HepG2 (cell line): Measurements from ENCODE around the gene ABT1. TPM values are rescaled to one million over a fixed set of nuclear protein-coding genes. Genes with fewer than 3 reads are reported as not detected.

Experiments
- HDAC6 ChIP-seq: fragments of 200-600 bp; sonication (generic); IDR thresholded peaks from 2 replicates; pipeline ENCODE4 v1.7.0; 2017; ENCODE audit warnings: mild to moderate bottlenecking, antibody characterized with exemption, low read length, low read depth
- HNRNPUL1 ChIP-seq: fragments of 200-400 bp; formaldehyde crosslinking; IDR thresholded peaks from 2 replicates; pipeline ENCODE4 v1.6.1; 2017; ENCODE audit warnings: low read depth, mild to moderate bottlenecking, low read length, moderate library complexity
- JUN ChIP-seq: sonication (generic); formaldehyde crosslinking; IDR thresholded peaks from 2 replicates; pipeline ENCODE4 v1.4.0; 2020; ENCODE audit warnings: mild to moderate bottlenecking, missing genetic modification reagents
- KLF6 ChIP-seq: IDR thresholded peaks from 2 replicates; pipeline ENCODE4 v1.8.0; 2016; ENCODE audit warnings: missing biosample characterization, missing genetic modification reagents
- MBNL3 ChIP-seq: fragments of 250-450 bp; sonication (Bioruptor Pico); conservative IDR thresholded peaks from 2 replicates; pipeline ENCODE4 v1.8.0; 2022; ENCODE audit warnings: mild to moderate bottlenecking, inconsistent platforms
- MIER3 ChIP-seq: IDR thresholded peaks from 2 replicates; pipeline ENCODE4 v1.6.1; 2016; ENCODE audit warnings: missing compliant biosample characterization, borderline replicate concordance
- PITX1 ChIP-seq: sonication (generic); formaldehyde crosslinking; IDR thresholded peaks from 2 replicates; pipeline ENCODE4 v1.5.1; 2020; ENCODE audit warnings: mild to moderate bottlenecking, missing genetic modification reagents
- PLRG1 ChIP-seq: fragments of 450-650 bp; conservative IDR thresholded peaks from 2 replicates; pipeline ENCODE4 v1.6.1; 2016
- POLR2AphosphoS5 ChIP-seq: IDR thresholded peaks from 2 replicates; pipeline ENCODE4 v1.6.1; 2012; ENCODE audit warnings: low read depth, low read length
- TEAD2 ChIP-seq: sonication (generic); formaldehyde crosslinking; IDR thresholded peaks from 2 replicates; pipeline ENCODE4 v1.9.0; 2021; ENCODE audit warnings: missing genetic modification reagents
- TEAD3 ChIP-seq: optimal IDR thresholded peaks from 2 replicates; pipeline ENCODE3; 2016; ENCODE audit warnings: borderline replicate concordance
- TSC22D2 ChIP-seq: sonication (generic); formaldehyde crosslinking; IDR thresholded peaks from 2 replicates; pipeline ENCODE4 v1.5.1; 2020; ENCODE audit warnings: missing genetic modification reagents, mild to moderate bottlenecking, borderline replicate concordance
- ZNF20 ChIP-seq: sonication (generic); formaldehyde crosslinking; IDR thresholded peaks from 2 replicates; pipeline ENCODE4 v1.4.0; 2020; ENCODE audit warnings: mild to moderate bottlenecking, moderate library complexity, missing genetic modification reagents
- ZNF34 ChIP-seq: sonication (generic); formaldehyde crosslinking; IDR thresholded peaks from 2 replicates; pipeline ENCODE4 v1.4.0; 2020; ENCODE audit warnings: mild to moderate bottlenecking, missing genetic modification reagents, borderline replicate concordance
- ZNF546 ChIP-seq: sonication (generic); formaldehyde crosslinking; conservative IDR thresholded peaks from 2 replicates; pipeline ENCODE4 v1.8.1; 2023; ENCODE audit warnings: mild to moderate bottlenecking, missing genetic modification reagents
- ZNF564 ChIP-seq: sonication (generic); formaldehyde crosslinking; IDR thresholded peaks from 2 replicates; pipeline ENCODE4 v1.8.1; 2023; ENCODE audit warnings: mild to moderate bottlenecking, missing genetic modification reagents
- ZNF883 ChIP-seq: sonication (generic); formaldehyde crosslinking; IDR thresholded peaks from 2 replicates; pipeline ENCODE4 v1.5.1; 2020; ENCODE audit warnings: mild to moderate bottlenecking, missing genetic modification reagents; ENCODE audit errors: not compliant biosample characterization
- polyA plus RNA-seq, 8 experiments: library from polyadenylated mRNA; depleted of rRNA in 3 of 8; stranded (reverse) in 7 of 8; unstranded in 1 of 8; fragments of >200 nt; fragmentation: Illumina TruSeq in 4 of 8; extraction: Trizol in 4 of 8; gene quantifications; 2 replicates each; pipeline versions ENCODE4 v1.2.1 to v1.2.3, GENCODE V29; 2011 to 2016; ENCODE audit warnings: low read depth in 4 of 8, missing spikeins in 1 of 8, mixed read lengths in 1 of 8; ENCODE audit not compliant: insufficient read depth in 1 of 8
- total RNA-seq, 5 experiments: library from RNA; depleted of rRNA; stranded (reverse); fragments of >200 nt; fragmentation: Illumina TruSeq; extraction: Trizol; gene quantifications; 2 replicates each; pipeline ENCODE4 v1.2.3, GENCODE V29; 2016; ENCODE audit warnings: low read depth in 1 of 5
- TF ChIP-seq, protein P1 (sequence below): sonication (generic); formaldehyde crosslinking; IDR thresholded peaks from 2 replicates; pipeline ENCODE4 v1.9.0; 2022; ENCODE audit warnings: low read depth, missing genetic modification reagents
- TF ChIP-seq, protein P2 (sequence below): sonication (generic); formaldehyde crosslinking; IDR thresholded peaks from 2 replicates; pipeline ENCODE4 v1.5.1; 2020; ENCODE audit warnings: missing genetic modification reagents, mild to moderate bottlenecking, borderline replicate concordance
- TF ChIP-seq, protein P3 (sequence below): sonication (generic); formaldehyde crosslinking; IDR thresholded peaks from 2 replicates; pipeline ENCODE4 v1.5.0; 2020; ENCODE audit warnings: mild to moderate bottlenecking, missing genetic modification reagents, borderline replicate concordance
- TF ChIP-seq, protein P4 (sequence below): sonication (generic); formaldehyde crosslinking; IDR thresholded peaks from 2 replicates; pipeline ENCODE4 v1.4.0; 2020; ENCODE audit warnings: missing genetic modification reagents

Gene ABT1
- total and polyA plus RNA-seq, 2 of the 13 experiments (the other 11 are each of a cell fraction or from before 2014, with no cell fraction given), result 38.4 TPM

DNA sequence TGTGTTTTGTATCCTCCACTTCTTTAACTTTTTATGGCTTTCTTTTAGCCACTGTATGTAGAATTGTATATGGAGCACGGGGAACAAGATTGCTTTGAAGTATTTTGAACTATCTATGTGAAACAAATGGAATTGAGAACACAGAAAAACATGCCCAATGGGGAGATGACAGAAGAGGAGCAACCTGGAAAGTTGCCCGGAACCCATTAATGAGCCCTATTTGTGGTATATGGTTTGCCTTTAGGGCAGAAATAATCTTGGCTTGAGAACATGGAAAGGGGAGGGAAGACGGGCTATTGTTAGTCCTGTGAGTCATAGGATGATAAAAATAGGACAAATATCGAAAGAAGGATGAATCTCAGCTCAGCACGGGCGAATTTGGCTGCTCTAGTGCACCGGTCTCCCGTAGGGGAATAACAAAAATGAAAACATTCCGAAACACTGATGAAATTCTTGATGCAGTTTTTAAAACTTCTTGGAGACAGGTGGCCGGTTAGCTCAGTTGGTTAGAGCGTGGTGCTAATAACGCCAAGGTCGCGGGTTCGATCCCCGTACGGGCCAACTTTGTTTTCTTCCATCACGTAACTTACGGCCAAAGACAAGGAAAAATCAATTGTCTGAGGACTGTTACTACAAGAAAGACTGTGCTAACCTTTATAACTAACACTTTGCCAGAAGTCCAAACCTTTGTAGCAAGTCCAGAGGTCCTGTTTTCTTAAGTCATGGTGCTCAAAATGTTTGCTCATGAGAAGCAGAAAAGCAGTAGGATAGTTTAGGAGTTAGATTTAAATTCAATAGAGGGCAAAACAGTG is 42.9 kb upstream of the ABT1 start (continued):
- TF ChIP-seq, protein P1, sequence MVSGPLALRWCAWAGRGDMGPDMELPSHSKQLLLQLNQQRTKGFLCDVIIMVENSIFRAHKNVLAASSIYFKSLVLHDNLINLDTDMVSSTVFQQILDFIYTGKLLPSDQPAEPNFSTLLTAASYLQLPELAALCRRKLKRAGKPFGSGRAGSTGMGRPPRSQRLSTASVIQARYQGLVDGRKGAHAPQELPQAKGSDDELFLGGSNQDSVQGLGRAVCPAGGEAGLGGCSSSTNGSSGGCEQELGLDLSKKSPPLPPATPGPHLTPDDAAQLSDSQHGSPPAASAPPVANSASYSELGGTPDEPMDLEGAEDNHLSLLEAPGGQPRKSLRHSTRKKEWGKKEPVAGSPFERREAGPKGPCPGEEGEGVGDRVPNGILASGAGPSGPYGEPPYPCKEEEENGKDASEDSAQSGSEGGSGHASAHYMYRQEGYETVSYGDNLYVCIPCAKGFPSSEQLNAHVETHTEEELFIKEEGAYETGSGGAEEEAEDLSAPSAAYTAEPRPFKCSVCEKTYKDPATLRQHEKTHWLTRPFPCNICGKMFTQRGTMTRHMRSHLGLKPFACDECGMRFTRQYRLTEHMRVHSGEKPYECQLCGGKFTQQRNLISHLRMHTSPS (CRISPR knock-in tag), result no peak
- no peak for TF ChIP-seq ZNF20 (CRISPR knock-in tag)
- no peak for TF ChIP-seq TSC22D2 (CRISPR knock-in tag)
- peak; percentile 62; the same call in 1 of the 2 replicates for TF ChIP-seq MIER3 (CRISPR knock-in tag)
- no peak for TF ChIP-seq HNRNPUL1
- TF ChIP-seq MBNL3 (CRISPR knock-in tag), result no peak
- TF ChIP-seq ZNF546, result no peak; the same call in 1 of the 2 replicates
- no peak for TF ChIP-seq KLF6 (CRISPR knock-in tag)
- peak; percentile 7 for TF ChIP-seq TEAD3 (CRISPR knock-in tag)
- no peak for TF ChIP-seq TEAD2 (CRISPR knock-in tag)
- TF ChIP-seq, protein P2, sequence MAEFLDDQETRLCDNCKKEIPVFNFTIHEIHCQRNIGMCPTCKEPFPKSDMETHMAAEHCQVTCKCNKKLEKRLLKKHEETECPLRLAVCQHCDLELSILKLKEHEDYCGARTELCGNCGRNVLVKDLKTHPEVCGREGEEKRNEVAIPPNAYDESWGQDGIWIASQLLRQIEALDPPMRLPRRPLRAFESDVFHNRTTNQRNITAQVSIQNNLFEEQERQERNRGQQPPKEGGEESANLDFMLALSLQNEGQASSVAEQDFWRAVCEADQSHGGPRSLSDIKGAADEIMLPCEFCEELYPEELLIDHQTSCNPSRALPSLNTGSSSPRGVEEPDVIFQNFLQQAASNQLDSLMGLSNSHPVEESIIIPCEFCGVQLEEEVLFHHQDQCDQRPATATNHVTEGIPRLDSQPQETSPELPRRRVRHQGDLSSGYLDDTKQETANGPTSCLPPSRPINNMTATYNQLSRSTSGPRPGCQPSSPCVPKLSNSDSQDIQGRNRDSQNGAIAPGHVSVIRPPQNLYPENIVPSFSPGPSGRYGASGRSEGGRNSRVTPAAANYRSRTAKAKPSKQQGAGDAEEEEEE (CRISPR knock-in tag), result 0 out of 2 replicates have a peak, but pooled peaks have one; percentile 26
- TF ChIP-seq, protein P3, sequence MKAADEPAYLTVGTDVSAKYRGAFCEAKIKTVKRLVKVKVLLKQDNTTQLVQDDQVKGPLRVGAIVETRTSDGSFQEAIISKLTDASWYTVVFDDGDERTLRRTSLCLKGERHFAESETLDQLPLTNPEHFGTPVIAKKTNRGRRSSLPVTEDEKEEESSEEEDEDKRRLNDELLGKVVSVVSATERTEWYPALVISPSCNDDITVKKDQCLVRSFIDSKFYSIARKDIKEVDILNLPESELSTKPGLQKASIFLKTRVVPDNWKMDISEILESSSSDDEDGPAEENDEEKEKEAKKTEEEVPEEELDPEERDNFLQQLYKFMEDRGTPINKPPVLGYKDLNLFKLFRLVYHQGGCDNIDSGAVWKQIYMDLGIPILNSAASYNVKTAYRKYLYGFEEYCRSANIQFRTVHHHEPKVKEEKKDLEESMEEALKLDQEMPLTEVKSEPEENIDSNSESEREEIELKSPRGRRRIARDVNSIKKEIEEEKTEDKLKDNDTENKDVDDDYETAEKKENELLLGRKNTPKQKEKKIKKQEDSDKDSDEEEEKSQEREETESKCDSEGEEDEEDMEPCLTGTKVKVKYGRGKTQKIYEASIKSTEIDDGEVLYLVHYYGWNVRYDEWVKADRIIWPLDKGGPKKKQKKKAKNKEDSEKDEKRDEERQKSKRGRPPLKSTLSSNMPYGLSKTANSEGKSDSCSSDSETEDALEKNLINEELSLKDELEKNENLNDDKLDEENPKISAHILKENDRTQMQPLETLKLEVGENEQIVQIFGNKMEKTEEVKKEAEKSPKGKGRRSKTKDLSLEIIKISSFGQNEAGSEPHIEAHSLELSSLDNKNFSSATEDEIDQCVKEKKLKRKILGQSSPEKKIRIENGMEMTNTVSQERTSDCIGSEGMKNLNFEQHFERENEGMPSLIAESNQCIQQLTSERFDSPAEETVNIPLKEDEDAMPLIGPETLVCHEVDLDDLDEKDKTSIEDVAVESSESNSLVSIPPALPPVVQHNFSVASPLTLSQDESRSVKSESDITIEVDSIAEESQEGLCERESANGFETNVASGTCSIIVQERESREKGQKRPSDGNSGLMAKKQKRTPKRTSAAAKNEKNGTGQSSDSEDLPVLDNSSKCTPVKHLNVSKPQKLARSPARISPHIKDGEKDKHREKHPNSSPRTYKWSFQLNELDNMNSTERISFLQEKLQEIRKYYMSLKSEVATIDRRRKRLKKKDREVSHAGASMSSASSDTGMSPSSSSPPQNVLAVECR (CRISPR knock-in tag), result peak; percentile 51; the same call in 1 of the 2 replicates
- TF ChIP-seq PLRG1, result no peak
- TF ChIP-seq ZNF564, result peak; percentile 27; the same call in 1 of the 2 replicates
- no peak for TF ChIP-seq HDAC6
- TF ChIP-seq, protein P4, sequence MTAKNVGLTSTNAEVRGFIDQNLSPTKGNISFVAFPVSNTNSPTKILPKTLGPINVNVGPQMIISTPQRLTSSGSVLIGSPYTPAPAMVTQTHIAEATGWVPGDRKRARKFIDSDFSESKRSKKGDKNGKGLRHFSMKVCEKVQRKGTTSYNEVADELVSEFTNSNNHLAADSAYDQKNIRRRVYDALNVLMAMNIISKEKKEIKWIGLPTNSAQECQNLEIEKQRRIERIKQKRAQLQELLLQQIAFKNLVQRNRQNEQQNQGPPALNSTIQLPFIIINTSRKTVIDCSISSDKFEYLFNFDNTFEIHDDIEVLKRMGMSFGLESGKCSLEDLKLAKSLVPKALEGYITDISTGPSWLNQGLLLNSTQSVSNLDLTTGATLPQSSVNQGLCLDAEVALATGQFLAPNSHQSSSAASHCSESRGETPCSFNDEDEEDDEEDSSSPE (CRISPR knock-in tag), result peak; percentile 15; the same call in 1 of the 2 replicates
- peak; percentile 27; the same call in 1 of the 2 replicates for TF ChIP-seq PITX1
- no peak for TF ChIP-seq POLR2AphosphoS5
- TF ChIP-seq ZNF883, result no peak
- no peak for TF ChIP-seq JUN (CRISPR knock-in tag)
- 0 out of 2 replicates have a peak, but pooled peaks have one; percentile 43 for TF ChIP-seq ZNF34 (CRISPR knock-in tag)
